GM19324 (cell line): ENCODE results near the gene TMEM140.
"Not testable (repeated sequence)": the region's sequence is repeated elsewhere in the genome, so short reads cannot be mapped to it uniquely, and the experiment has no call there.

Experiments used
- ATAC-seq: cut with Tn5 transposase; IDR thresholded peaks from one replicate; pipeline ENCODE4 v1.9.1; 2021; ENCODE audit warnings: mild to moderate bottlenecking, moderate library complexity; ENCODE audit not compliant: unreplicated experiment, low FRiP score

TMEM140 gene

DNA sequence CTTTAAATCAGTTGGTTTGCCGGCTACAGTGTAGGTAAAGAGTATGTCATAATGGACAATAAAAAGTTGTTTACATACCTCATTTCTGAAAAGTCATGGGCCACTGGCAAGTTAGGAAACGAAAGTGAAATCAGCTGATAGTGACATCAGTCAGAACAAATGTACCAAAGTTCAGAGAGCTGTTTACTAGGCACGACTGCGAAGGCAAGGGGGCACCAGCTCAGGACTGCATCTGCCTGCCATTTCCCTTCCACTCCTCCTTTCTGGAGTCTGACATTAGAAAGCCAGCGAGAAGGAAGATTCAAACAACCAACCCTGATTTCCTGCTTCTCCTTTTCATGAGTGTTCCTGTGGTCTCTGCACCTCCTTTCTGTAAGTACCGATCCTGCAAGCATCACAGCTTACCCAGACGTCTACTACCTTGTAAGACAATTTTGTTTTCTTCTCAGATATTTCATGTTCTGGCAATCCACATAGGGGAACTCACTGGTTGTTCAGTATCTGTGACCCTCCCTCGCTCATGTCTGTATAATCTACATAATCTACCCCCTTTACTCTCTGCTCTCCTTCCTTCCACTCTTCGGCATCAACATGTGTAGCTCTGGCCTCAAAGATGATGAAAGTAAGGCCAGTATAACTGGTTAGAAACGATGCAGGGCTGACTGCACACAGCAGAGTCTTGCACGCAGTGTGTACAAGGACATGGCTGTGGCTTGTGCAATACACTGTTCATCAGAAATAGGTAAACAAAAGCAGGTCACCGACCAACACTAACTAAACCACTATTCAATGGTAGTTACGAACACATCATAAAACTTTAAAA lies at the start of gene TMEM140:
Gene TMEM140 (plus strand): TSS at position 174 of the 823 bp plus-strand sequence. CDS start 16,370 bp downstream, outside the sequence.
- peak; percentile 61 for ATAC-seq

DNA sequence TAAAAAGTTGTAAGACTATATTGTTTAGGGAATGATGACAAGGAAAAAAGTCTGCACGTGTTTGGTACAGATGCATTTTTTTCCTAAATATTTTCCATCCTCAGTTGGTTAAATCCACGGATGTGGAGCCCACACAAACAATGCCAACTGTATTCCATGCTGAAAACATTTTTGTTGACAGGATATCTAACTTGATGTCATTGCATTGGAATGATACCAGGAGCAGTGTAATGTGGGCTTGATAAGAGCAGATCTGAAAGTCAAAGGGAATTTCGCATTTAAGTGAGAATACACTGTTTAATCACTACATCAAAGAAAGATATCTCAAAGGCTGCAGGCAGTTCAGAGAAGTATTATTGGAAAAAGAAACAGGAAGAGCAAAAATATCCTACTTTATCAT lies 49.5 kb upstream of the TMEM140 start:
- no peak for ATAC-seq

DNA sequence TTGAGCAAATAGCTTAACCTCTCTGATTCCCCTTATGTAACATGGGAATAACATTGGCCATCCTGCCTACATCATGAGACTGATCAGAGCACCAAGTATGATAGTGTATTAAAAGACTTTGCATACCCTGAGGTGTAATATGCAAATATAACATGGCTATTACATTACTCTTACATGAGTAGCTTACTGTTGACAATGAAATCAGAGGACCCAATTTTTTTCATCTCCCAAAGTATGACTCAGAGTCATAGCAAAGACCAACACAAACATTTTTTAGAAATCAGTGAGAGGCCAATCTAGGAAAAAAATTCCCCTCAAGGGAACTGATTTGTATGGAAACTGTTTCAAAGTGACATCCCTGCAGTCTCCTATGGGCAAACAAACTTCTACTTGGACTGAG lies 47.0 kb upstream of the TMEM140 start:
- no peak for ATAC-seq

DNA sequence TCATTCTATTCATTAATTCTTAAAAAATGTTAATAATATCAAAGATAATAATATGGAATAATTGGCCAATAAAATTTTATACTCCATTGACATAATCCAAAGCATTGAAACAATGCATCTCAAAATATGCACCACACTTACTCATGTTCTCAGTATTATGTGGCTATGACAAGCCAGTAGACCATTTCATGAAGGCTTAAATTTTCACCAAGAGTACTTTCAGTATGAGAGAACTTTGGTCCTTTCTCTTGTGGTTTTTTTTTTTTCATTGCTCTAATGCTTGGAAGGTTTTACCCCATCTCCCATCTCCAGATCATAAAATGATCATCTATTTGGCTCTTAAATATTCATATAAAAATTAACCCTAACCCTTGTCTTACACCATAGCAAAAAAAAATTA lies 45.5 kb upstream of the TMEM140 start:
- ATAC-seq = no peak

DNA sequence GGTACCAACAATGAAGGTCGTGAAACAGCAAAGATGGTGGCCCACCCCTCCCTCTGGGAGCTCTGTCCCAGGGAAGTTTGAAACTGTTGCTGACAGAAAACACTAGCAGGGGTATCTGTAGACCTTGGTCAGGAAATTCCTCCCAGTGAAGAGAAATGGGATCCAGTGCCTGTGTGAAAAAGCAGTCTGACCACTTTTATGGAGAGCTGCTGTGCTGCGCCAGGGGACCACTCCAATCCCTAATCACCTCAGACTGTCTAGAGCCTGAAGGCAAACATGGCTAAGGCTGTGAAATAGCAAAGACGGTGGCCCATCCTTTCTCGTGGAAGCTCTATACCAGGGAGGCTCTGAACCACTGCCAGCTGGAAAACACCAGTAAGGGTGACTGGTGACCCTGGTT lies 38.3 kb upstream of the TMEM140 start:
- no peak for ATAC-seq

DNA sequence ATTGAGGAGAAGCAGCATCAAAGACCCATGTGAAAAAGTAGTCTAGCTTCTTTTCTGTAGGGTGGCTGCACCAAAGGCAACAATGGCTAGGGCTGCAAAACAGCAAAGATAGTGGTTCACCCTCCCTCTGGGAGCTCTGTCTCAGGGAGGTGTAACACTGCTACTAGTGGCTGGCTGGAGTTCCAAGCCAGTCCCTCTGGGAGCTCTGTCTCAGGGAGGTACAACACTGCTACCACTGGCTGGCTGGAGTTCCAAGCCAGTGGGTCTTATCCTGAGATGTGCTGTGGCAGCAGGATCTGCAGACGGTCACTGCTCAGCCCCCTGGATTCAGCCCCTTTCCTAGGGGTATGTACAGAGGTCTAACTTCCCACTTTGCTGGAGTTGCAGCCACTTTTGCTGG lies 37.9 kb upstream of the TMEM140 start:
- no peak for ATAC-seq

DNA sequence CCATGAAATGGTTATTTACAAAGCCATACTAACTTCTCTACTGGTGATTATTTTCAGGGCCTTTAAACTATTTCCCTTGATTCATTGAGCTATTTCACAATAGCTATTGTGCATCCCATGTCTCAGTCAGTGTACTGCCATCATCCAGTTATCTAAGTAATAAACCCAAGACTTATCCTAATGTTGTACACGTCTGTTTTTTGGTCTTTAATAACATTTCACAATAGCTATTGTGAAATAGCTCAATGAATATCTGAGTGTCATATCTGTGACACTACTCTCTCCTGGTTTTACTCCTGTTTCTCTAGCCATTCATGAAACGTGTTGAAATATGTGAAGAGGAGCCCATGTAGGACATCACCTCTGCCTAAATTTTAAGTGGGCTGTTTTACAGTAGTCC lies 36.5 kb upstream of the TMEM140 start:
- ATAC-seq = no peak

DNA sequence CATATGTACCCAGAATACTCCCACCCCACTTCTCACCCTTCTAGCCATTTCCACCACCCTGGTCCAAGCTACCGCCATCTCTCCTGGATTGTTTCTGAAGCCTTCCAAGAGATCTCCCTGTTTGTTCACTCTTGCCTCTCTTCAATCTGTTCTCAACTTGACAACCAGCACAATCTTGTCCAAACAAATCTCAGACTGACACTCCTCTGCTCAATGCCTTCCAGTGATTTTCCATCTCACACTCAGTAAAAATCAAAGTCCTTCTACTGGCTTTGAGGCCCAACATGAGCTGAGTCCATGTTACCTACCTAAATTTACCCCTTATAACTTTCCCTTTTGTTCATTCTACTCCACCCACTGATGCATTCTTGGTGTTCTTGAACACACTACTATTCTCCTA lies 33.2 kb upstream of the TMEM140 start:
- no peak for ATAC-seq

DNA sequence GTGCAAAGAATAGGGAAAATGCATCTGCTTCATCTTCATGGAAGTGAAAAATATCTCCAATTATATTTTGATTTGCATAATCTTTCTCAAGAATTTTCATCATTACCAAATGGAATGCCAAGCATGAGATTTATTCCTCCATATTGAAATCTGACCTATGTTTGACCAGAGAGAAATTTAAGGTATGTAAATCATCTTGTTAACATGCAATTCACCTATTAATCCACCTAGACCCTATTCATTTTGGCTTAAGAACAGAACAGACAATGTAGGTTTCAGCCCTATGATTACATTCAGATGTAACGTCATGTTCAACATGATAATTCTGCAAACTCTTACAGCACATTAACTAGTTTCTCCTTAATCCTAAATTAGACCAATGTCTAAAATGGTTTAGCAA lies 30.8 kb upstream of the TMEM140 start:
- no peak for ATAC-seq

DNA sequence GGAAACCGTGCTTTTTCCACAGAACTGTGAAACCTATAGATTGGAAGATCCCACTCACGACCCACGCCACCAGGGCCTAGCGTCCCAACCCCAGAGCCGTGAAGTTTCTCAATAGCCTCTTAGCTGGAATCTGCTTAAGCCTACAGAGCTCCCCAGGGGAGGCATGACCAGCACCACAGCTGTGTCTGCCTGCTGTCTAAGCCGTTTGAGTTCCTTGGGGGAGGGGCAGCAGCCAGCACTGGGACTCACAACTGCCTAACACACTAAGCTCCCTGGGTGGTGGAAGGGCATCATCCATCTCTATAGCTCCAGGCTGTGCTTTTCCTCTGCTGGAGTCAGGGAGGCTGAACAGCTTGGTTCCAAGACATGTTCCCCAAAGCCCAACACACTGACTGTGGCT lies 26.0 kb upstream of the TMEM140 start:
- no peak for ATAC-seq

DNA sequence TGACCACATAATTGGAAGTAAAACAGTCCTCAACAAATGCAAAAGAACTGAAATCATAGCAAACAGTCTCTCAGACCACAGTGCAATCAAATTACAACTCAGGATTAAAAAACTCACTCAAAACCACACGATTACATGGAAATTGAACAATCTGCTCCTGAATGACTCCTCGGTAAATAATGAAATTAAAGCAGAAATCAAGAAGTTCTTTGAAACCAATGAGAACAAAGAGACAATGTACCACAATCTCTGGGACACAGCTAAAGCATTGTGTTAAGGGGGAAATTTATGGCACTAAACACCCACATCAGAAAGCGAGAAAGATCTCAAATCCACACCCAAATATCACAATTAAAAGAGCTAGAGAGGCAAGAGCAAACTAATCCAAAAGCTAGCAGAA lies 23.2 kb upstream of the TMEM140 start:
- not testable (repeated sequence) for ATAC-seq

DNA sequence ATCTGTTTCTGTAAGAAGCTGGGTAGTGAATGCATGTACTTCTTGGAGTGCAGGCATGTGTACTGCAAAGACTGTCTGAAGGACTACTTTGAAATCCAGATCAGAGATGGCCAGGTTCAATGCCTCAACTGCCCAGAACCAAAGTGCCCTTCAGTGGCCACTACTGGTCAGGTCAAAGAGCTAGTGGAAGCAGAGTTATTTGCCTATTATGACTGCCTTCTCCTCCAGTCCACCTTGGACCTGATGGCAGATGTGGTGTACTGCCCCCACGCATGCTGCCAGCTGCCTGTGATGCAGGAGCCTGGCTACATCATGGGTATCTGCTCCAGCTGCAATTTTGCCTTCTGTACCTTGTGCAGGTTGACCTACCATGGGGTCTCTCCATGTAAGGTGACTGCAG lies 18.9 kb upstream of the TMEM140 start:
- no peak for ATAC-seq

DNA sequence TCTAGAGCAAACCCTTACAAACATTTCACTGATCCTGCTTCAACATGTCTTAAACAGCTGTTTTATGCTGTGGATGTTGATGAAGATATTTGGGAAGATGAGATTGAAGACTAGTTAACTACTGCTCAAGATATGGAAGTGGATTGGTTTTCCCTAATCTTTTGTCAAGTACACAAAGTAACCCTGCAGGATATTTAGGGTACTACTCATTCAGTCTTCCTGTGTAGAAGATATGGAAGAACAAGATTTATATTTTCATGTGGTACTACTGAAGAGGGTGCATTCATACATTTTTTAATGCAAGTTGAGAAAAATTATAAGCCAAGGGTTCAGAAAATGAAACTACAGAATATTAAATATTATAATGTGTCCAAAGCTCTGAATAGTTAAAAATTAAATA lies 18.3 kb upstream of the TMEM140 start:
- no peak for ATAC-seq

DNA sequence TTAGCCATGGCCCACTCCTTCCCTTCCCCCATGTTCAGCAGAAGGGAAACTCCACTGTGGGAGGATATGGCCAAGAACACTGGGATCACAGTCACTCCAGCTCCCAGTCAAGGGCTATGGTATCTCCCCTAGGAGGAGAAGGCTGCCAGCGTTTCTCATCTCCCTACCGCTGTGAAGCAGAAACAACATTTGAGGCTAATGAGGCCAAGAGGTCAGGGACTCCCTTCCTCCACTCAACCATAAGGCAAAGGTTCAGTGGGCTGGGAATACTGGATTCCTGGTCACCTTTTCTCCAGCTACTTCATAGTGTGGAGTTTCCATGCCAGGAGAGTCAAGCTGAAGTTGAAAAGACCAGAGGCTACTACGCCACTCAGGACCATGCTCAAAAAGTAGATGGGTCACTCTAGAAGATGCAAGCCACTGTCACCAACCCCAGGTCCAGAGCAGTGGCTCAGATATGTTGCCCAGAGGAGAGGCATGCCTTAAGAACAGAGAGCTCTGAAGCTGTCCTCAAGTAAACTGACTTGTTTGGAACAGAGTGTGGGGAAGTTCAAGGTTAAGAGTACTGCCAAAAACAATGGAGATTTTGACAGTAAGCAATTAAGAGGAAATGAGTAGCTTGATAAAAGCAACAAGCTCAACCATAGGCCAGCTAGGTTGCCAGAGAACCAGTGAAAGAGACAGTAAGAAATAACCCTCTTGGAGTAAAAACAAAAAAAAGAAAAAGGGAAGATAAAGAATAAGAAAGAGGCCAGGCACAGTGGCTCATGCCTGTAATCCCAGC lies 3.8 kb upstream of the TMEM140 start:
- no peak for ATAC-seq

DNA sequence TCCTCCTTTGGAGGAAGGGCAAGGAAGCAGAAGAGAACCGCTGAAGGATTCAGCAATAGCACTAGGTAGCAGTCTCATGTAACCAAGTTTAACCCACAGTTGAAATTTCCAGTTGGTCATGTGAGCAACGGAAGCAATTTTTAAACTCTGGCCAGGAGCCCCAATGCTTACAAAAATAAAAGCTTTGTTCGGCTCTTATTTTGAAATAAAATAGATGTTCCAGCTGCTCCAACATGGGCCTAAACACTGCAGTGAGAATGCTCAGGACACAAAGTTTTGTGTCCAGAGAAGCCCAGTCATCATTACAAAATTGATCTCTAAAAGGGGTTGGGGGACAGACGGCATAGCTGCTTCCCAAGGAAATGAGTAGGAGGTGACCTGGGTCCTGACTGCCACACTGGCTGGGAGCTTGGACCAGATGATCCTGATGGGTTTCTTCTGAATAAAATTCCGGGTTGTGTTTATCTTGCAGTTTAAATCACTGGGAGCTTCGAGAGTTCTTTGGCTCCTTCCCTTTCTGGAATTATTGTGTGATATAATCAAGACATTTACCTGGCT lies 452 bp upstream of the TMEM140 start:
- ATAC-seq = peak; percentile 11

DNA sequence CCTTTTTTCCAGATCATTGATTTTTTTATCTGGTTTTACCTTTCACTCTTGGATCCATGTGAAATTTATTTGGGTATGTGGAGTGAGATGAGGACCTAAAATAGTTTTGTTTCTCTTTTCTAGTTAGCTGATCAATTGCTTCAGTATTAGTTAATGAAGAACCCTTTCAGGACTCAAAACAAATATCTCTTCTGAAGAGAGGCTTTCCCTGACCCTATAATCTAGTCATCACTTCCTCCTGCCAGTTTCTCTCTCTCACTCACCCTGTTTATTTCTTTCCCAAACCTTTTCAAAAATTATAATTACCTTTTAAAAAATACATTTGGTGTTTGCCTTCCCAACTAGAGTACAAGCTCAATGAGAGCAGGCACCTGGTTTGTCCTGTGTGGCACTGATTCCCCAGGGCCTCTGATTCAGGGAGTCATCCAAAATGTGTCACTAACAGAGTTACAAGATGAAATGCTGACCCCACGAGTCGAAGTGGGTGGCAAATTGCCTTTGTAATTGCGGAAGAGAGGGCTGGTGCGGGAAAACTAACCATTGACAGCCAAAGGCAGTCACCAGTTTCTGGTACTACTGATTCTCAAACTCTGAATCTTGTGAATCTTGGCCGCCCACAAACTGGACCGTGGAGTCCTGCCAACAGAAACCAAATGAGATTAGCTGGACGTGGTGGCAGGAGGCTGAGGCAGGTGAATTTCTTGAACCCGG lies 2.4 kb downstream of the TMEM140 start:
- no peak for ATAC-seq

DNA sequence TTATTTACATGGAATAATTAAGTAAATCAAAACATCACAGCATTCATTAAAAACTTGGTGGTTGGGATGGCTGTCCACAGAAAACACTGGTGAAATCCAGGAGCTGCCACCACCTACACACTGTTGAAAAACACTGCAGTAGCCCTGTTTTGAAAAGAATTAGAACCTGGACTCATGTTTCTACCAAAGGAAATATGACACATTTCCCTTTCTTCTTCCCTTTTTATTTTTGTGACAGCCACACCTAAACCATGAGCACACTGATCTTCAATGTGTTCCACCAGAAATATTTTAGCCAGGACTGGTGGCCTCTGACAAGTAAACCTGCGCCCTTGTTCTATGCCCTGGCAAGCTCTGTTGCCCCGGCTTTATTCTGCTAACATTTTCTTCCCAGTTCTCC lies 3.3 kb downstream of the TMEM140 start:
- no peak for ATAC-seq

DNA sequence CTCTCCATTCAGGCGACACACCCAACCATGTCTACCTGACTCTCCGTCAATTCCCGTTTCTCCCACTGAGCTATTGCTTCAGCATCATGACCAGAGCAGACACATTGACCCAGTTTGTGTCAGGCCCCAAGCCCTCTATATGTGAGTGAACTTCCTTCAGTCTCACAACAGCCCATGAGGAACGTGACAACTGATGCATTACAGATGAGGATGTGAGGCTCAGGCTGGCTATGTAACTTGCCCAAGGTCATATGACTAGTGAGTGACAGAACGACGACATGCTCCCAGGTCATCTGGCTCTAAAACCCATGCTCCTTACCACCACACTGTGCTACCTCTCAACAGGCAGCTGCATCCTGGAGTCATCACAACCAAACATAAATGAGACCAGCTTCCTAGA lies 3.7 kb downstream of the TMEM140 start:
- no peak for ATAC-seq

DNA sequence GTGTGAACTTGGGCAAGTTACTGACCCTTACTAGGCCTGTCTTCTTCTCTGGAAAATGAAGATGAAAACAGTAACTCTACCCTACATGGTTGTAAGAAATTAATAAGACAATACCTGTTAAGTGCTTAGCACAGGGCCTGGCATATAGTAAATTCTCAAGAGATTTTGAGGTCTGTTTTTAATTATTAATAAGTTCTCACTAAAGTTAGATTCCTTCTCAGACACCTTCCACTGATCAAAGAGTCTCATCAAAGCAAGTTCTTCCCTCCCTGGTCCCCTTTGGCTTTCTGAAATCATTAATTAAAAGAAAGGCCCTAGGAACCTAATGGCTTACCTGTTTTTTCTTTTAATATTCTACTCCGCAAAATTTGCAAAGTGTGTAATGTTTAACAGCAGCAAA lies 4.6 kb downstream of the TMEM140 start:
- ATAC-seq = no peak

DNA sequence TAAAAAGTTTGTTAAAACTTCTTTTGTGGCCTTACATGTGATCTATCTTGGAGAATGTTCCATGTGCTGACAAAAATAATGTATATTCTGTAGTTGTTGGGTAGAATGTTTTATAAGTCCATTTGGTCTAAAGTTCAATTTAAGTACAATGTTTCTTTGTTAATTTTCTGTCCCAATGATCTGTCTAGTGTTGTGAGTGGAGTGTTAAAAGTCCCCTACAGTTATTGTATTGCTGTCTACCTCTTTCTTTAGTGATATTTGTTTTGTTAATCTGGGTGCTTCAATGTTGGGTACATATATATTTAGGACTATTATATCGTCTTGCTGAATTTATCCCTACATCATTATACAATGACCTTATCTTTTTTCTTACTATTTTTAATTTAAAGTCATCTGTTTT lies 6.9 kb downstream of the TMEM140 start:
- no peak for ATAC-seq

DNA sequence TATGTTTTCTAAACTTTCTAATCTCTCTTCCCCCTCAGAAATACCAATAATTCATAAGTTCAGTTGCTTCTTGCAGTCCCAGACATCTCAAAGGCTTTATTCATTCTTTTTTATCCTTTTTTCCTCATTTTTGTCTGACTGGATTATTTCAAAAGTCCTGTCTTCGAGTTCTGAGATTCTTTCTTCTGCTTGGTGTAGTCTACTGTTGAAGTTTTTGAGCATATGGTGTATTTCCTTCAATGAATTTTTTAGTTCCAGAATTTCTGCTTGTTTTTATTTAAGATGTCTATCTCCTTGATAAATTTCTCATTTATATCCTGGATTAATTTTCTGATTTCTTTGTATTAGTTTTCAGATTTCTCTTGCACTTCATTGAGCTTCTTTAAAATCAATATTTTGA lies 8.4 kb downstream of the TMEM140 start:
- no peak for ATAC-seq
